K562 (cell line): Measurements from ENCODE around the gene LNPEP. TPM values are rescaled to one million over a fixed set of nuclear protein-coding genes. Genes with fewer than 3 reads are reported as not detected.
A peak's percentile ranks its signal among the peaks of the same experiment; 100 is the strongest.

Source experiments
- DACH1 ChIP-seq: fragments of 450-650 bp; IDR thresholded peaks from 2 replicates; pipeline ENCODE4 v1.6.1; 2018; ENCODE audit not compliant: partially characterized antibody
- GABPA ChIP-seq: fragments of 200-800 bp; sonication (Bioruptor generic); conservative IDR thresholded peaks from 2 replicates; pipeline ENCODE4 v1.6.1; 2016; ENCODE audit warnings: low read depth, missing genetic modification characterization, missing compliant biosample characterization
- GABPB2 ChIP-seq: fragments of 250-450 bp; sonication (Bioruptor Pico); conservative IDR thresholded peaks from 2 replicates; pipeline ENCODE4 v1.5.1; 2021; ENCODE audit warnings: mild to moderate bottlenecking
- HINFP ChIP-seq: fragments of 450-650 bp; conservative IDR thresholded peaks from 2 replicates; pipeline ENCODE4 v1.6.1; 2016; ENCODE audit warnings: missing genetic modification characterization, low read depth, mild to moderate bottlenecking, control low read depth, missing compliant biosample characterization
- HNRNPUL1 ChIP-seq: fragments of 200-400 bp; formaldehyde crosslinking; IDR thresholded peaks from 2 replicates; pipeline ENCODE4 v1.6.1; 2017; ENCODE audit warnings: low read length
- MAFF ChIP-seq: IDR thresholded peaks from 2 replicates; pipeline ENCODE4 v1.6.1; 2012; ENCODE audit warnings: low read length, improper control_type of control experiment
- NCOA1 ChIP-seq: fragments of 450-650 bp; IDR thresholded peaks from 2 replicates; pipeline ENCODE4 v1.6.1; 2016; ENCODE audit warnings: low read depth
- NR2F6 ChIP-seq: fragments of 450-650 bp; formaldehyde crosslinking; IDR thresholded peaks from 2 replicates; pipeline ENCODE4 v1.4.0; 2020; ENCODE audit warnings: mild to moderate bottlenecking
- NRF1 ChIP-seq, 2 experiments: fragments of 450-650 bp; IDR thresholded peaks in 1 of 2; conservative IDR thresholded peaks in 1 of 2; 2 replicates each; pipeline ENCODE4 v1.6.1; 2014; ENCODE audit warnings: mild to moderate bottlenecking in 2 of 2
- THRAP3 ChIP-seq: fragments of 450-650 bp; IDR thresholded peaks from 2 replicates; pipeline ENCODE4 v1.6.1; 2016; ENCODE audit warnings: mild to moderate bottlenecking, inconsistent platforms, borderline replicate concordance
- ZNF224 ChIP-seq: sonication (generic); formaldehyde crosslinking; IDR thresholded peaks from 2 replicates; pipeline ENCODE4 v1.8.0; 2022; ENCODE audit warnings: mild to moderate bottlenecking, missing genetic modification reagents
- ZNF717 ChIP-seq: fragments of 250-450 bp; sonication (Bioruptor Pico); IDR thresholded peaks from 2 replicates; pipeline ENCODE4 v1.5.0; 2021
- ZNF76 ChIP-seq: fragments of 250-450 bp; sonication (Bioruptor Pico); IDR thresholded peaks from 2 replicates; pipeline ENCODE4 v1.4.0; 2020; ENCODE audit warnings: mild to moderate bottlenecking, moderate library complexity, borderline replicate concordance
- polyA plus RNA-seq, 8 experiments: library from polyadenylated mRNA; depleted of rRNA in 4 of 8; stranded (reverse) in 5 of 8; unstranded in 3 of 8; fragments of >200 nt; fragmentation: Nextera tagmentation in 2 of 8; fragmentation: Illumina TruSeq in 1 of 8; extraction: Ambion mirVana in 2 of 8; extraction: Trizol in 1 of 8; gene quantifications; 2 replicates each; pipeline versions ENCODE4 v1.2.1 to v1.2.3, GENCODE V29; 2011 to 2014; ENCODE audit warnings: inconsistent platforms in 1 of 8, missing spikeins in 1 of 8
- total RNA-seq, 7 experiments: library from RNA; depleted of rRNA in 6 of 7; stranded (reverse); fragments of >200 nt in 6 of 7; fragmentation: Illumina TruSeq in 2 of 7; extraction: Trizol in 2 of 7; gene quantifications; 2 replicates each; pipeline versions ENCODE4 v1.2.1 to v1.2.3, GENCODE V29; 2011 to 2021; ENCODE audit warnings: low replicate concordance in 1 of 7
- TF ChIP-seq, protein P1 (sequence below): fragments of 450-650 bp; IDR thresholded peaks from 2 replicates; pipeline ENCODE4 v1.7.1; 2018; ENCODE audit warnings: mild to moderate bottlenecking, low read depth; ENCODE audit not compliant: partially characterized antibody
- TF ChIP-seq, protein P2 (sequence below), 3 experiments: IDR thresholded peaks in 2 of 3; conservative IDR thresholded peaks in 1 of 3; 2 replicates each; pipeline ENCODE4 v1.5.1; 2011 to 2012; ENCODE audit warnings: low read length in 3 of 3, mild to moderate bottlenecking in 3 of 3, control low read depth in 2 of 3, improper control_type of control experiment in 1 of 3, inconsistent platforms in 1 of 3, low read depth in 1 of 3, mixed read lengths in 1 of 3, moderate library complexity in 1 of 3; ENCODE audit not compliant: insufficient read depth in 2 of 3
- TF ChIP-seq, protein P3 (sequence below), 3 experiments: fragments of 200-800 bp in 1 of 3; sonication (Bioruptor generic) in 1 of 3; sonication (generic) in 1 of 3; formaldehyde crosslinking in 1 of 3; IDR thresholded peaks; 2 replicates each; pipeline versions ENCODE4 v1.6.1 to v1.8.0; 2016 to 2022; ENCODE audit warnings: mild to moderate bottlenecking in 2 of 3, missing compliant biosample characterization in 2 of 3, missing genetic modification characterization in 2 of 3, missing genetic modification reagents in 1 of 3
- TF ChIP-seq, protein P4 (sequence below): fragments of 450-650 bp; formaldehyde crosslinking; IDR thresholded peaks from 2 replicates; pipeline ENCODE4 v1.4.0; 2020; ENCODE audit warnings: mild to moderate bottlenecking, moderate library complexity

LNPEP gene
- total and polyA plus RNA-seq, 9 of the 15 experiments (the other 6 are each of a cell fraction or from before 2014, with no cell fraction given) = 2.6 to 27.9 (median 11.2) TPM

GRCh38 chr5:96935559-96936430, at the start of gene LNPEP (continued):
- TF ChIP-seq, protein P1, sequence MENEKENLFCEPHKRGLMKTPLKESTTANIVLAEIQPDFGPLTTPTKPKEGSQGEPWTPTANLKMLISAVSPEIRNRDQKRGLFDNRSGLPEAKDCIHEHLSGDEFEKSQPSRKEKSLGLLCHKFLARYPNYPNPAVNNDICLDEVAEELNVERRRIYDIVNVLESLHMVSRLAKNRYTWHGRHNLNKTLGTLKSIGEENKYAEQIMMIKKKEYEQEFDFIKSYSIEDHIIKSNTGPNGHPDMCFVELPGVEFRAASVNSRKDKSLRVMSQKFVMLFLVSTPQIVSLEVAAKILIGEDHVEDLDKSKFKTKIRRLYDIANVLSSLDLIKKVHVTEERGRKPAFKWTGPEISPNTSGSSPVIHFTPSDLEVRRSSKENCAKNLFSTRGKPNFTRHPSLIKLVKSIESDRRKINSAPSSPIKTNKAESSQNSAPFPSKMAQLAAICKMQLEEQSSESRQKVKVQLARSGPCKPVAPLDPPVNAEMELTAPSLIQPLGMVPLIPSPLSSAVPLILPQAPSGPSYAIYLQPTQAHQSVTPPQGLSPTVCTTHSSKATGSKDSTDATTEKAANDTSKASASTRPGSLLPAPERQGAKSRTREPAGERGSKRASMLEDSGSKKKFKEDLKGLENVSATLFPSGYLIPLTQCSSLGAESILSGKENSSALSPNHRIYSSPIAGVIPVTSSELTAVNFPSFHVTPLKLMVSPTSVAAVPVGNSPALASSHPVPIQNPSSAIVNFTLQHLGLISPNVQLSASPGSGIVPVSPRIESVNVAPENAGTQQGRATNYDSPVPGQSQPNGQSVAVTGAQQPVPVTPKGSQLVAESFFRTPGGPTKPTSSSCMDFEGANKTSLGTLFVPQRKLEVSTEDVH = no peak
- peak; percentile 59 for TF ChIP-seq DACH1
- TF ChIP-seq ZNF76 (CRISPR knock-in tag) = no peak
- TF ChIP-seq NRF1 (conservative IDR thresholded peaks at IDR 0.05 in 1 of 2, IDR thresholded peaks at IDR 0.05 in 1 of 2) = peak; percentile 87 to 89
- TF ChIP-seq ZNF224 (CRISPR knock-in tag) = no peak
- no peak for TF ChIP-seq THRAP3
- no peak for TF ChIP-seq HNRNPUL1
- no peak for TF ChIP-seq ZNF717 (CRISPR knock-in tag)
- TF ChIP-seq, protein P2, sequence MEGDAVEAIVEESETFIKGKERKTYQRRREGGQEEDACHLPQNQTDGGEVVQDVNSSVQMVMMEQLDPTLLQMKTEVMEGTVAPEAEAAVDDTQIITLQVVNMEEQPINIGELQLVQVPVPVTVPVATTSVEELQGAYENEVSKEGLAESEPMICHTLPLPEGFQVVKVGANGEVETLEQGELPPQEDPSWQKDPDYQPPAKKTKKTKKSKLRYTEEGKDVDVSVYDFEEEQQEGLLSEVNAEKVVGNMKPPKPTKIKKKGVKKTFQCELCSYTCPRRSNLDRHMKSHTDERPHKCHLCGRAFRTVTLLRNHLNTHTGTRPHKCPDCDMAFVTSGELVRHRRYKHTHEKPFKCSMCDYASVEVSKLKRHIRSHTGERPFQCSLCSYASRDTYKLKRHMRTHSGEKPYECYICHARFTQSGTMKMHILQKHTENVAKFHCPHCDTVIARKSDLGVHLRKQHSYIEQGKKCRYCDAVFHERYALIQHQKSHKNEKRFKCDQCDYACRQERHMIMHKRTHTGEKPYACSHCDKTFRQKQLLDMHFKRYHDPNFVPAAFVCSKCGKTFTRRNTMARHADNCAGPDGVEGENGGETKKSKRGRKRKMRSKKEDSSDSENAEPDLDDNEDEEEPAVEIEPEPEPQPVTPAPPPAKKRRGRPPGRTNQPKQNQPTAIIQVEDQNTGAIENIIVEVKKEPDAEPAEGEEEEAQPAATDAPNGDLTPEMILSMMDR (IDR thresholded peaks at IDR 0.05 in 2 of 3, conservative IDR thresholded peaks at IDR 0.05 in 1 of 3; ENCODE audit: insufficient read depth in 2 of 3, low read depth in 1 of 3, low read length in 3 of 3) = no peak
- no peak for TF ChIP-seq GABPA (tag)
- no peak for TF ChIP-seq NCOA1
- no peak for TF ChIP-seq GABPB2
- TF ChIP-seq MAFF = no peak
- TF ChIP-seq HINFP (tag) = no peak
- TF ChIP-seq, protein P3, sequence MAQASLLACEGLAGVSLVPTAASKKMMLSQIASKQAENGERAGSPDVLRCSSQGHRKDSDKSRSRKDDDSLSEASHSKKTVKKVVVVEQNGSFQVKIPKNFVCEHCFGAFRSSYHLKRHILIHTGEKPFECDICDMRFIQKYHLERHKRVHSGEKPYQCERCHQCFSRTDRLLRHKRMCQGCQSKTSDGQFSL (CRISPR knock-in tag; IDR thresholded peaks at IDR 0.05) = 0 out of 2 replicates have a peak, but pooled peaks have one; percentile 13
- TF ChIP-seq, protein P3 (tag; IDR thresholded peaks at IDR 0.05) = no peak
- TF ChIP-seq NR2F6 = no peak
- TF ChIP-seq, protein P4, sequence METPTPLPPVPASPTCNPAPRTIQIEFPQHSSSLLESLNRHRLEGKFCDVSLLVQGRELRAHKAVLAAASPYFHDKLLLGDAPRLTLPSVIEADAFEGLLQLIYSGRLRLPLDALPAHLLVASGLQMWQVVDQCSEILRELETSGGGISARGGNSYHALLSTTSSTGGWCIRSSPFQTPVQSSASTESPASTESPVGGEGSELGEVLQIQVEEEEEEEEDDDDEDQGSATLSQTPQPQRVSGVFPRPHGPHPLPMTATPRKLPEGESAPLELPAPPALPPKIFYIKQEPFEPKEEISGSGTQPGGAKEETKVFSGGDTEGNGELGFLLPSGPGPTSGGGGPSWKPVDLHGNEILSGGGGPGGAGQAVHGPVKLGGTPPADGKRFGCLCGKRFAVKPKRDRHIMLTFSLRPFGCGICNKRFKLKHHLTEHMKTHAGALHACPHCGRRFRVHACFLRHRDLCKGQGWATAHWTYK = peak; percentile 19; the same call in 1 of the 2 replicates
